ENCODE measurements around the gene KPNB1.

The KPNB1 gene

DNA sequence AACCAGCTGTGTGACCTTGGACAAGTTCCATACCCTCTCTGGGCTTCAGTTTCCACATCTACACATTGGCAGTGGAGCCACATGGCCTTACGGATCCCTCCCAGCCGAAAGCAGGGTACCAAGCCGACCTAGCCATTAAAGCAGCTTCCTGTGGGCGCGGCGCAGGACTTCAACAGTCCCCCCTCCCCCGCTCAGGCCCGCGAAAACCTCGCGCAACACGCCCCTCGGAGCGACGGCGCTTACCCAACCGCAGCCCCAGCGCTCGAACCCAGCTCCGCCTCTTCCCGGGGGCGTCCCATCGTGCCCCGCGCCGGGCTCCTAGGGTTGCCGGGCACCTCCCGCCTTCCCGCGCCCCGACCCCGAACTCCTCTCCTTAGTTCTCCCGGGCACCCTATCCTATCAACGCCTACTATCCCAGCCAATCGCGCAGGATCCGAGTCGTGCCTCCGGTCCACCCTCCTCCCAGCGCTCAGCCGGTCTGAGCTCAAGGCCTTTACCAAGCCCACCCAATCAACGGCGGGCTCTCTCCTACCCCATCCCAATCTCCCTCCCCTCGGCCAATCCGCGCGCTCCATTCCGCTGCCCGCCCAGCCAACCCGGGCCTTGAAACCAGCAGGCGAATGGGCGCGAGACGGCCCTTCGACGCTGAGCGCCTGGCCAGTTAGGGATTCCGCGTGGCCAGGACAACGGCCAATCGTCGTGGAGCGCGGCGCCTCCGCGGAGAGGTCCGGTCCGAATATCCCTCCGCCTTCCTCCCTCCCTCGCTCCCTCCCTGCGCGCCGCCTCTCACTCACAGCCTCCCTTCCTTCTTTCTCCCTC is at the start of gene KPNB1:
KPNB1 (plus strand) TSS at position 767 of the 819 bp plus-strand sequence. CDS start 326 bp downstream, outside the sequence.
- peak; percentile 99 for DNase-seq (ENCODE audit: low spot score)

DNA sequence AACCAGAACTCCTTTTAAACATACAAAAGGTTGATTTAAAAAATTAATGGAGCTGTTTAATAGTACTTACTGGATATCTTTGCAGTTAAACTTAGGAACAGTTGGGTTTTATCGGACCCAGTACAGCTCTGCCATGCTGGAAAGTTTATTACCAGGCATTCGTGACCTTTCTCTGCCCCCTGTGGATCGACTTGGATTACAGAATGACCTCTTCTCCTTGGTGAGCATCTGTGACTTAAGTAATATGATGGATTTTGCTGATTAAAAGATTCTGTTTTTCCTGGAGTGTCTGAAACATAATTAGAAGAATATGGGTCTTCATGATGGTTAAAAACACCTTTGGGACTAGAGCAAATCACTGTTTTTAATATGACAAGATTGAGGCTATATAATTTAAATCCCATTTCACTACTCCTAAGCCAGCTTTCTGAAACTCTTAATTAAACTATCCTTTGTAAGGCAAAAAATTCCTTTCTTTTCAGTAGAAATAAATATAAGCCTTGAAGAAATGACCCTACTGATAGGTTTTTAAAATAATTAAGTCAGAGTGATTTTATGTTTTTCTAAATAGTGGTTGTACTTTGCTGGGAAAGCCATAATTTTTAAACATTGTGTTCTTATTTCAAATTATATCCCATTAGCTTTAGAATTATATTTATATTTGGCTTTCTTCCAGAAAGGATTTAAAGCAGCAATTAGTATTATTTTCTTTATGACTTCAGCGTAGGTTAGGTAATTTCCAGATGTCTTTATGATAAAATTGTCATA is 45.7 kb upstream of the KPNB1 start:
- DNase-seq (ENCODE audit: low spot score) = no peak

GRCh38 chr17:47604598-47604927 is 45.2 kb upstream of the KPNB1 start:
- DNase-seq (ENCODE audit: low spot score) = no peak

DNA sequence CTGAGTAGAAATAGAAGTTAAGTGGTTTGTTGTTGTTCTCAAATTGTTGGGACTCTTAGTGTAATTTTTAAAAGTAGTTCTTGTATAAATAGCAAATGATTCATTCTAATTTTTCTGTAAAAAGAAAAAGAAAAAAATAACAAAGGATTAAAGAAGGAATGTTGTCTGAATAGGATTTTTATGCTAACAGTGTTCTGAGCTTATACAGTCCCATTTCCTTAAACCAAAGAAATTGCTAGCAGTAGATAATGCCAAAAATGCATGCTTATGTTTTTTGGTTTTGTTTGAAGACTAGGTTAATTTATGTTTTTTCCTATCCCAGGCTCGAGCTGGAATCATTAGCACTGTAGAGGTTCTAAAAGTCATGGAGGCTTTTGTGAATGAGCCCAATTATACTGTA is 44.7 kb upstream of the KPNB1 start:
- DNase-seq (ENCODE audit: low spot score) = no peak

DNA sequence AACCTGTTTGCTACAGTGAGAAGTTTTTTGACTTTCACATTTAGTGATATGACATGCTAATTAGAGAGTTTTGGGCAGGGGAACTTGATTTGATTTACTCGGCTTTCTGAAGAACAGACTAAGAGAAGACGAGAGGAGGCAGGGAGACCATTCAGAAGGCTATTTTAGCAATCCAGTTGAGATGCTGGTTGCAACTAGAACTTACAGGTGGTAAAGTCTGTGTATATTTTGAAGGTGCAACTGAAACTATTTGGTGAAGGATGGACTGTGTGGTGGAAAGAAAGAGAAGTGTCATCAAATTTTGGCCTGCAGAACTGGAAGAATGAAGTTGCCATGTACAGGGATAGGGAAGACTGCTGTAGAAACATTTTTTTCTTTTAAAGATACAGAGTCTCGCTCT is 42.2 kb upstream of the KPNB1 start:
- no peak for DNase-seq (ENCODE audit: low spot score)

DNA sequence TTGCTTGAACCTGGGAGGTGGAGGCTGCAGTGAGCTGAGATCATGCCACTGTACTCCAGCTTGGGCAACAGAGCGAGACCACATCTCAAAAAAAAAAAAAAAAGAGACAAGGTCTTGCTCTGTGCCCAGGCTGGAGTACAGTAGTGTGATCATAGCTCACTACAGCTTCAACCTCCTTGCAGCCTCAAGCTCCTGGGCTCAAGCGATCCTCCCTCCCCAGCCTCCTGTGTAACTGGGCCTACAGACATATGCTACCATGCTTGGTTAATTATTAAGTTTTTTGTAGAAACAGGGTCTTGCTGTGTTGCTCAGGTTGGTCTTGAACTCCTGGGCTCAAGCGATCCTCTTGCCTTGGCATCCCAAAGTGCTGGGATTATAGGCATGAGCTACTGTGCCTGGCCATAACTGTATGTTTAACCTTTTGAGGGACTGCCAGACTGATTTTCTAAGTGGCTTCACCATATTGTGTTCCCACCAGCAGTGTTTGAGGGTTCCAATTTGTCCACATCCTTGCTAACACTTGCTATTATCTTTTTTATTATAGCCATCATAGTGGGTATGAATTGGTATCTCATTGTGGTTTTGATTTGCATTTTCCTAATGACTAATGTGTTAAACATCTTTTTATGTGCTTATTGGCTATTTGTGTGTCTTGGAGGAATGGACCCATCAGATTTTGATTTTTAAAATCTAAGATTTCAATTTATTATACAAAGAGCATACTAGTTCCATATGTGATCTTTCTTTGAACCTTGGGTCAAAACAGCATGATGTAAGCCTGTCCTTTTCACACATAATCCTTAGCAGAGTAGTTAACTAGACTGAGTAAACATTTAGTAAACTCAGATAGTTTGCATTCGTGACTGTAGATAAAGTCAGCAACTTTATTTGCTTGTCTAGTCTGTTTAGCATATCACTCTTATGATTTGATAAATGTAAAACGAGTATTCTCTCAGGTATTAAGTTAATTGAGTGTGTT is 38.1 kb upstream of the KPNB1 start:
- no peak for DNase-seq (ENCODE audit: low spot score)

GRCh38 chr17:47615766-47616424 is 33.8 kb upstream of the KPNB1 start:
- peak; percentile 40 for DNase-seq (ENCODE audit: low spot score)

GRCh38 chr17:47618410-47618809 is 31.3 kb upstream of the KPNB1 start:
- no peak for DNase-seq (ENCODE audit: low spot score)

DNA sequence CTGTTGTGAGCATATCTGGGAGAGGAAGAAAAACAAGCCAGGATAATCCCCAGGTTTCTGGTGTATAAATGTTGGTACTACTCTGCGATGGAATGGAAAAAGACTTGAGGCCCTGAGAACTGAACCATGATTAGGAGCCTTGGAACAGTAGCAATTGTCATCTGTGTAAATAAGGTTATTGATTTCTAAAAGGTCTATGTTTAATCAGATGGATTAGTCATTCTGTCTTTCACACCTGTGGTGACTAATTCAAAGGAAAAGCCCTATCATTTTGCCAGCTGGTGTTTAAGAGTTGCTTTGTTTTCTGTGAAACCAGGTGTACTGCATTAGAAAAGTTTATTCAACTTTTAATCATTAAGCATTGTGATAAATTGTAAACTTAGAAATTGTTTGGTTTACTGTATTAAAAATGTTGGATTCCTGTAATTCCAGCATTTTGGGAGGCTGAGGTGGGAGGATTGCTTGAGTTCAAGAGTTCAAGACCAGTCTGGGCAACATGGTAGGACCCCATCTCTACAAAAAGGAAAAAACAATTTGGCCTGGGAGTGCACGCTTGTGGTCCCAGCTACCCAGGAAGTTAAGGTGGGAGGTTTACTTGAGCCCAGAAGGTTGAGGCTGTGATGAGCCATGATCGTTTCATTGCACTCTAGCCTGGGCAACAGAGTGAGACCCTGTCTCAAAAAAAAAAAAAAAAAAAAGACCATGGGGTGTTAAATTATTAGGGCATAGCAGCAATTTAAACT is 29.0 kb upstream of the KPNB1 start:
- no peak for DNase-seq (ENCODE audit: low spot score)

DNA sequence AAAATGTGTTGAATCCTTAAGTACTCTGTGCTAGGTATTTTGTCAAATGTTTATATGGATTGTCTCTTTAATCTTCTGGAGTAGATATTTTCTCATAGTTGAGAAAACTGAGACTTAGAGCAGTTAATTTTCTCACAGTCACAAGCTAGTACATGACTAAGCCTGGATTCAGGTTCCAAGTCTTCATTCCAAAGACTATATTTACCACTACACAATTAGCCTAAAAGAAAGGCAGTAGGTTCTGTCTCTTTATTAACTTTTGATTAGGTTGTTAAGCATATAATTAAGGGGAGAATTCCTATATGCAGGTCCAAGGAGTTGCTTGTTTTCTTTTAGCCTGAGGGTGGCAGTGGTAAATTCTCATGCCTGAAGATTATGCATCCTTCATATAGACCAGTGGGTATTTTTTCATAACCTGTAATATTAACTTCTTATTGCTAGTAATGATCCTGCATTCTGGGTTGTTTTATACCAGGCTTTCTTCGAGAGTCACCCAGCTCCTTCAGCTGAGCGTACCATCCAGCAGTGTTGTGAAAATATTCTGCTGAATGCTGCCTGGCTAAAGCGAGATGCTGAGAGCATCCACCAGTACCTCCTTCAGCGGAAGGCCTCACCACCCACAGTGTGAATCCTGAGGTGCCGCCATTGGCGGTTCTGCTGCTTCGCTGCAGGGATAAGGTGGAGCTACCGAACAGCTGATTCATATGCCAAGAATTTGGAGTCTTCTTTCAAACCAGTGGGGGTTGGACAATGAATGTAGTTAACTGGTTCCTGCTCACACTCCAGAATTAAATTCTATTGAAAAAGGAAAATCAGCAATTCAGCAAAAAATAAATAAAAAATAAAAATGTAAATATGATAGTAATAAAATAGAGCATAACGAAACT is 28.2 kb upstream of the KPNB1 start:
- DNase-seq (ENCODE audit: low spot score) = no peak

DNA sequence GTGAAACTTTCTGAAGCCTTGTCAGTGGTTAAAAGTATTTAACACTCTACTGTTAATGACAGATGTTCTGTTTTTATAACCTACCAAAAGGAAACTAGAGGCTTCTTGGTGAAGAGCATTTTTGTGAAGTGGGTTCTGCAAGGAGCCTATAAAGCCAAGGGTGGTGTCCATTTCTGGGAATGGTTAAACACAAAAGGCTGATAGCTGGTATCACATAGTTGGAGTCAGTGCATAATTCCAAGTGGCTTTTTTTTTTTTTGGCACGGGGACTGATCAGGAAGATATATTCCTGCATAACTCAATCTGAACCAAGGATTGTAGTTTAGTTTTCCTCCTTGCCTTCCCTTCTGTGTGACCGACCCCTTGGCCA is 27.6 kb upstream of the KPNB1 start:
- DNase-seq (ENCODE audit: low spot score) = no peak

- no peak for DNase-seq (ENCODE audit: low spot score)
These were observed 25.0 kb upstream of the KPNB1 start for GRCh38 chr17:47624727-47625068.

- DNase-seq (ENCODE audit: low spot score) = no peak
These were observed 21.6 kb upstream of the KPNB1 start for GRCh38 chr17:47628014-47628566.

DNA sequence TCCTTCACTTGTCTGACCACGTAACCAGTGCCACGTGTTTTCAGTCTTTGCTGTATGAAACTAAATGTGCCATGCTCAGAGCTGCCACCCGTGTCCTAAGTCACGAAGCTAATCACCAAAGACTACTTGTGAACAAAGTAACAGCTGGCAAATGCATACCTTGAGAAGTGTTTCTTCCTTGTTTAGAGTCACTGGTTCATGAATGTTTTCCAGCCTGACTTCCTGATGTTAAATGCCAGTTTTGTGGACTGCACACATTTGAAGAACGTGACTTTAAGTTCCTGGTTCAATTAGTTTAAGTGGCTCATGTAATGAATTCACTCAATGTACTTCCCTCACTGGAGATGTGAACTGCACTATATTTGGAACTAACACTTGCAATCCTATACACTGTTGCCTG is 19.9 kb upstream of the KPNB1 start:
- DNase-seq (ENCODE audit: low spot score) = no peak

DNA sequence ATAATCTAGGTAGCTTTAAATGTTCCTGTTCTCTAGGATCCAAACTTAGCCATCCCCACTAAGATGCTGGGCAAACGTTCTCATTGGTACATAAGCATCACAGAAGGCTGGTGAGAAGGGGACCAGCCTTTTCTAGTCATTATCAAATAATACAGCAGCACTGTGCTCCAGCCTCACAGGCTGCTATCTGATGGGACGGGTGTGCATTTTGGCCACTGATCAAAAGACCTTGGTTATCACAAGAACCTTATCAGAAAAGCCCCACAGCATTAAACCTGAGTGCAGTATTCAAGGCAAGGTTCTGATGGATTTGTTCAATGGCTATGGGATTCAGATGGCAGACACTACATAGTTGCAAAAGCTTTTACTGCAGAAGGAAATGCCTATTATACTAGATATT is 19.1 kb upstream of the KPNB1 start:
- DNase-seq (ENCODE audit: low spot score) = no peak

DNA sequence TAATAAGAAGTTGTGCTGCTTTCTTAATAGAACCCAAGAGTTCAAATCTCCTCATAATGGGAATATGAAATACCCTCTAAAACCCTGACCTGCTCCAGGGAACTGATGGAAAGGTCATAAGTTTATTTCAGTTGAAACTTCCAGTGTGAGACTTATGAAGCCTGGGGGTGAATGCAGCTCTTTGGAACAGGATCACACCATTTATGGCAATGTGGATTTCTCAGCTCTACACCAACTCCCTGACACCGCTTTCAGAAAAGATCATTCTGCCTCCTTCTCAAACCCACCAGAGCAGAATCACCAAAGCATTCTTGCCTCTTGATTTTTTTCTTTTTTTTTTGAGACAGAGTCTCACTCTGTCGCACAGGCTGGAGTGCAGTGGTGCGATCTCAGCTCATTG is 16.7 kb upstream of the KPNB1 start:
- no peak for DNase-seq (ENCODE audit: low spot score)

DNA sequence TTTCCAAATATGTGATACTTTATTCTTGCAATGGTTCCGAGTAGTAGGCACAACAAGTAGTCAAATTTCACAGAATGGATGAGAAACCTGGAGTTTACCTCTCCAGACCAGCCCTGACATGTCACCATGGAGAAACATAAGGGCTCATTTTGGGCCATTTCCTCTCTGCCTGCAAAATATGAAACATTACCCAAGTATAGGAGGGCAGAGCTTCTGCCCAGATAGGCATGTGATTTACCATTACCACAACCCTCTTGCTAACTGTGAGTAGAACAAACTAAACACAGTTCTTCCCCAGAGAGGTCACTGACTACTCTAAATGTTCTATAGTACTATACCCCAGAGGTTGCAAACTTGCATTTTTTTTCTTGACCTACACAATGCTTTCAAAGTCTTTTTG is 15.7 kb upstream of the KPNB1 start:
- no peak for DNase-seq (ENCODE audit: low spot score)

DNA sequence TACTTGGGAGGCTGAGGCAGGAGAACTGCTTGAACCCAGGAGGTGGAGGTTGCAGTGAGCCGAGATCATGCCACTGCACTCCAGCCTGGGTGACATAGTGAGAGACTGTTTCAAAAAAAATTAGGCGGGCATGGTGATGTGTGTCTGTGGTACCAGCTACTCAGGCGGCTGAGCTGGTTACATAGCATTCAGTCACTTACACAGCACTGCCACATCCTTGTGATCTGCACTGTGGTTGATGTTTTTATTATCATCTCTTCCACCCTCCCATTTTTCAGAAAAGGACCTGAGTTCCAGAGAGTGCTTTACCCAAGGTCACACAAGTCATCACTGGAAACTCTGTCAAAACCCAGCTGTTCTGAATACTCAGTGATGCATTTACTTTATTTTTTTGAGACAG is 14.8 kb upstream of the KPNB1 start:
- no peak for DNase-seq (ENCODE audit: low spot score)

- no peak for DNase-seq (ENCODE audit: low spot score)
These were observed 14.0 kb upstream of the KPNB1 start for GRCh38 chr17:47635734-47636133.
